HL-60 (cell line): ENCODE data around the gene MDH2.

Source experiments
- GABPA ChIP-seq: IDR thresholded peaks from 2 replicates; pipeline ENCODE4 v1.6.1; 2012; ENCODE audit warnings: low read depth
- POLR2AphosphoS5 ChIP-seq: IDR thresholded peaks from 2 replicates; pipeline ENCODE4 v1.6.1; 2012; ENCODE audit warnings: low read depth
- SPI1 ChIP-seq: IDR thresholded peaks from 2 replicates; pipeline ENCODE4 v1.6.1; 2012; ENCODE audit warnings: low read depth, mild to moderate bottlenecking, borderline replicate concordance
- TF ChIP-seq, protein P1 (sequence below): IDR thresholded peaks from one replicate; pipeline ENCODE4 v1.5.1; 2011; ENCODE audit warnings: low read length, control low read depth, inconsistent platforms; ENCODE audit not compliant: insufficient read depth
- TF ChIP-seq, protein P2 (sequence below): IDR thresholded peaks from 2 replicates; pipeline ENCODE4 v1.6.1; 2012; ENCODE audit warnings: low read depth; ENCODE audit not compliant: insufficient replicate concordance

DNA sequence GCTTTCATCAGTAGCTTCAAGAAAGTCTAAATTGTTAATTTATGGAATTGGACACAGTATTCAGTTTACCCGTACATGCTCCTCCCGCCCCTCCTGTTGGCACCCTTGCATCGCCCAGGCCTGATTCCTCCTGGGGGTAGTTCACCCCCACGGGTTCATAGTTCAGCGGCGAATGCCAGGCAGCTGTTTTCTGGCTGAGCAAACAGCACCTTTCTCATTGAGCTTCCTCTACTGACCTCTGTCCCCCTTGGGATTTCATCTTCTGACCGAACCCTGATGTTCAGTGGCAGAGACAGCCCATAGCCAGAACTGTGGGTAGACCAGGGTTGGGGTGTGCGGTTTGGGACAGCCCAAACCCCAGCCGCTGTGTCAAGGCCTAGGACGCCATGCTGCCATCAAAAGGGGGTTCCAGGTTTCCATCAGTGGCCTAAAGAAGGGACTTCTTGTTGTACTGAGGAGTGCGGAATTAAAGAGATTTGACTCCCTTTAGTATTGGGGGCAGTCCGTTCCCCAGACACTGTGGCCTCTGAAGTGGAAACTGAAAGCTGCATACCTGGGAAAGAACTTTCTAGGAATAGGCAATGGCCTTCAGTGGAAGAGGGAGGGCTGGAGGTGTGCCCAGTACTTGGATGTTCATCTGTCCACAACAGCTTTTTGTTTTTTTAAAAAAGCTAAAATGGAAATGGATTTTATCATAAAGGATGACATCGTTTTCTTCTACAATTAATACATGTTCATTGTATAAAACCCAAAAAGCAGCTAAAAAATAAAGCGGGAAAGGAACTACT is 19.0 kb downstream of the MDH2 start:
- TF ChIP-seq, protein P1, sequence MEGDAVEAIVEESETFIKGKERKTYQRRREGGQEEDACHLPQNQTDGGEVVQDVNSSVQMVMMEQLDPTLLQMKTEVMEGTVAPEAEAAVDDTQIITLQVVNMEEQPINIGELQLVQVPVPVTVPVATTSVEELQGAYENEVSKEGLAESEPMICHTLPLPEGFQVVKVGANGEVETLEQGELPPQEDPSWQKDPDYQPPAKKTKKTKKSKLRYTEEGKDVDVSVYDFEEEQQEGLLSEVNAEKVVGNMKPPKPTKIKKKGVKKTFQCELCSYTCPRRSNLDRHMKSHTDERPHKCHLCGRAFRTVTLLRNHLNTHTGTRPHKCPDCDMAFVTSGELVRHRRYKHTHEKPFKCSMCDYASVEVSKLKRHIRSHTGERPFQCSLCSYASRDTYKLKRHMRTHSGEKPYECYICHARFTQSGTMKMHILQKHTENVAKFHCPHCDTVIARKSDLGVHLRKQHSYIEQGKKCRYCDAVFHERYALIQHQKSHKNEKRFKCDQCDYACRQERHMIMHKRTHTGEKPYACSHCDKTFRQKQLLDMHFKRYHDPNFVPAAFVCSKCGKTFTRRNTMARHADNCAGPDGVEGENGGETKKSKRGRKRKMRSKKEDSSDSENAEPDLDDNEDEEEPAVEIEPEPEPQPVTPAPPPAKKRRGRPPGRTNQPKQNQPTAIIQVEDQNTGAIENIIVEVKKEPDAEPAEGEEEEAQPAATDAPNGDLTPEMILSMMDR: no peak
- no peak for TF ChIP-seq POLR2AphosphoS5
- no peak for TF ChIP-seq GABPA
- TF ChIP-seq SPI1: no peak
- TF ChIP-seq, protein P2, sequence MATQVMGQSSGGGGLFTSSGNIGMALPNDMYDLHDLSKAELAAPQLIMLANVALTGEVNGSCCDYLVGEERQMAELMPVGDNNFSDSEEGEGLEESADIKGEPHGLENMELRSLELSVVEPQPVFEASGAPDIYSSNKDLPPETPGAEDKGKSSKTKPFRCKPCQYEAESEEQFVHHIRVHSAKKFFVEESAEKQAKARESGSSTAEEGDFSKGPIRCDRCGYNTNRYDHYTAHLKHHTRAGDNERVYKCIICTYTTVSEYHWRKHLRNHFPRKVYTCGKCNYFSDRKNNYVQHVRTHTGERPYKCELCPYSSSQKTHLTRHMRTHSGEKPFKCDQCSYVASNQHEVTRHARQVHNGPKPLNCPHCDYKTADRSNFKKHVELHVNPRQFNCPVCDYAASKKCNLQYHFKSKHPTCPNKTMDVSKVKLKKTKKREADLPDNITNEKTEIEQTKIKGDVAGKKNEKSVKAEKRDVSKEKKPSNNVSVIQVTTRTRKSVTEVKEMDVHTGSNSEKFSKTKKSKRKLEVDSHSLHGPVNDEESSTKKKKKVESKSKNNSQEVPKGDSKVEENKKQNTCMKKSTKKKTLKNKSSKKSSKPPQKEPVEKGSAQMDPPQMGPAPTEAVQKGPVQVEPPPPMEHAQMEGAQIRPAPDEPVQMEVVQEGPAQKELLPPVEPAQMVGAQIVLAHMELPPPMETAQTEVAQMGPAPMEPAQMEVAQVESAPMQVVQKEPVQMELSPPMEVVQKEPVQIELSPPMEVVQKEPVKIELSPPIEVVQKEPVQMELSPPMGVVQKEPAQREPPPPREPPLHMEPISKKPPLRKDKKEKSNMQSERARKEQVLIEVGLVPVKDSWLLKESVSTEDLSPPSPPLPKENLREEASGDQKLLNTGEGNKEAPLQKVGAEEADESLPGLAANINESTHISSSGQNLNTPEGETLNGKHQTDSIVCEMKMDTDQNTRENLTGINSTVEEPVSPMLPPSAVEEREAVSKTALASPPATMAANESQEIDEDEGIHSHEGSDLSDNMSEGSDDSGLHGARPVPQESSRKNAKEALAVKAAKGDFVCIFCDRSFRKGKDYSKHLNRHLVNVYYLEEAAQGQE: no peak
